Measurements from ENCODE around the gene LOXL3. TPM values are rescaled to one million over a fixed set of nuclear protein-coding genes. Genes with fewer than 3 reads are reported as not detected.

The LOXL3 gene
- total RNA-seq, 2 experiments from 2014 or later, result 0.25 TPM; not detected in 1

GRCh38 chr2:74577448-74577847 is 23.7 kb upstream of the LOXL3 start:
- peaks cover 20% of the 10 kb centered on the region for H3K4me1 Mint-ChIP-seq (ENCODE audit: low read depth)
- H3K27ac Mint-ChIP-seq, result no peak overlapping the region
- no peak overlapping the region for H3K4me3 Mint-ChIP-seq
- H3K4me1 ChIP-seq (ENCODE audit: insufficient read depth, low read length), result peaks cover 5% of the 10 kb centered on the region
- intact Hi-C loops (cut with DNase I, micrococcal nuclease), result no loop called here
- no peak overlapping the region for H3K4me3 ChIP-seq (ENCODE audit: low read length)
- POLR2A ChIA-PET, result no interaction called here
- no peak for TF ChIP-seq CTCF (IDR thresholded peaks at IDR 0.05)
- H3K36me3 ChIP-seq (ENCODE audit: insufficient read depth, low read length), result no peaks in the 10 kb centered on the region
- CTCF ChIA-PET, result no interaction called here
- peak in 2 of 14 experiments; percentile 29 to 33 for DNase-seq
- H3K9me3 Mint-ChIP-seq, result no peaks in the 10 kb centered on the region
- peaks cover 11% of the 10 kb centered on the region for H3K27me3 Mint-ChIP-seq
- no peak overlapping the region for H3K27ac ChIP-seq (ENCODE audit: low read depth in 1 of 2, low read length in 2 of 2)
- H3K9me3 ChIP-seq (ENCODE audit: control insufficient read depth in 1 of 2, insufficient read depth in 1 of 2, low read length in 2 of 2), result no peaks in the 10 kb centered on the region
- no peak for ATAC-seq (ENCODE audit: poor library complexity)
- H3K36me3 Mint-ChIP-seq (ENCODE audit: low read depth), result no peaks in the 10 kb centered on the region
- H3K27me3 ChIP-seq (ENCODE audit: control insufficient read depth in 1 of 2, insufficient read depth in 2 of 2, low read length in 2 of 2), result no peaks in the 10 kb centered on the region

GRCh38 chr2:74576863-74577229 is 23.1 kb upstream of the LOXL3 start:
- TF ChIP-seq CTCF (IDR thresholded peaks at IDR 0.05), result no peak
- DNase-seq (peak in 3 of 14 experiments; percentile 11 to 41 (median 33)), ATAC-seq (ENCODE audit: poor library complexity) (no peak)
- ChIA-PET CTCF (no interaction called here), POLR2A (no interaction called here)
- no peak overlapping the region for H3K27ac Mint-ChIP-seq
- intact Hi-C loops (cut with DNase I, micrococcal nuclease), result no loop called here
- H3K27me3 Mint-ChIP-seq, result peaks cover 11% of the 10 kb centered on the region
- H3K36me3 Mint-ChIP-seq (ENCODE audit: low read depth), result no peaks in the 10 kb centered on the region
- H3K4me3 Mint-ChIP-seq, result no peak overlapping the region
- Histone ChIP-seq H3K27ac (ENCODE audit: low read depth in 1 of 2, low read length in 2 of 2) (no peak overlapping the region), H3K27me3 (ENCODE audit: control insufficient read depth in 1 of 2, insufficient read depth in 2 of 2, low read length in 2 of 2) (no peaks in the 10 kb centered on the region), H3K9me3 (ENCODE audit: control insufficient read depth in 1 of 2, insufficient read depth in 1 of 2, low read length in 2 of 2) (no peaks in the 10 kb centered on the region), H3K36me3 (ENCODE audit: insufficient read depth, low read length) (no peaks in the 10 kb centered on the region), H3K4me3 (ENCODE audit: low read length) (no peak overlapping the region), H3K4me1 (ENCODE audit: insufficient read depth, low read length) (peaks cover 5% of the 10 kb centered on the region)
- H3K4me1 Mint-ChIP-seq (ENCODE audit: low read depth), result peaks cover 20% of the 10 kb centered on the region
- no peaks in the 10 kb centered on the region for H3K9me3 Mint-ChIP-seq

GRCh38 chr2:74576211-74576862 is 22.6 kb upstream of the LOXL3 start:
- no peak overlapping the region for H3K27ac Mint-ChIP-seq
- DNase-seq (no peak), ATAC-seq (ENCODE audit: poor library complexity) (no peak)
- H3K9me3 Mint-ChIP-seq, result no peaks in the 10 kb centered on the region
- Histone ChIP-seq H3K27me3 (ENCODE audit: control insufficient read depth in 1 of 2, insufficient read depth in 2 of 2, low read length in 2 of 2) (no peaks in the 10 kb centered on the region), H3K4me1 (ENCODE audit: insufficient read depth, low read length) (peaks cover 5% of the 10 kb centered on the region), H3K36me3 (ENCODE audit: insufficient read depth, low read length) (no peaks in the 10 kb centered on the region), H3K27ac (ENCODE audit: low read depth in 1 of 2, low read length in 2 of 2) (no peak overlapping the region), H3K9me3 (ENCODE audit: control insufficient read depth in 1 of 2, insufficient read depth in 1 of 2, low read length in 2 of 2) (no peaks in the 10 kb centered on the region), H3K4me3 (ENCODE audit: low read length) (no peak overlapping the region)
- intact Hi-C loops (cut with DNase I, micrococcal nuclease), result no loop called here
- peaks cover 20% of the 10 kb centered on the region for H3K4me1 Mint-ChIP-seq (ENCODE audit: low read depth)
- ChIA-PET POLR2A (no interaction called here), CTCF (no interaction called here)
- H3K27me3 Mint-ChIP-seq, result peaks cover 10% of the 10 kb centered on the region
- H3K36me3 Mint-ChIP-seq (ENCODE audit: low read depth), result no peaks in the 10 kb centered on the region
- TF ChIP-seq CTCF (IDR thresholded peaks at IDR 0.05), result no peak
- no peak overlapping the region for H3K4me3 Mint-ChIP-seq

Data from CD4-positive, alpha-beta T cell (primary cell).